WERI-Rb-1 (cell line): ENCODE measurements around the gene PIGT.

ENCODE experiments used
- DNase-seq: peaks from one replicate; pipeline ENCODE4 v3.0.0-alpha.2; 2020
- H3K27ac ChIP-seq: fragments of 250-450 bp; sonication (Bioruptor Pico); 2 replicates; pipeline ENCODE4 v1.5.1; 2020; ENCODE audit warnings: mild to moderate bottlenecking, moderate library complexity
- H3K27me3 ChIP-seq: fragments of 250-450 bp; sonication (Bioruptor Pico); 2 replicates; pipeline ENCODE4 v1.5.1; 2021; ENCODE audit warnings: mild to moderate bottlenecking, low read depth, moderate library complexity; ENCODE audit not compliant: insufficient read depth, severe bottlenecking
- H3K36me3 ChIP-seq: fragments of 250-450 bp; sonication (Bioruptor Pico); 2 replicates; pipeline ENCODE4 v1.5.1; 2020; ENCODE audit warnings: mild to moderate bottlenecking, moderate library complexity
- H3K4me3 ChIP-seq: 2 replicates; pipeline ENCODE4 v1.5.1; 2011; ENCODE audit warnings: low read depth, mild to moderate bottlenecking, control low read depth, low read length
- H3K9me3 ChIP-seq: fragments of 250-450 bp; sonication (Bioruptor Pico); 2 replicates; pipeline ENCODE4 v1.5.1; 2021; ENCODE audit warnings: mild to moderate bottlenecking, moderate library complexity; ENCODE audit not compliant: severe bottlenecking
- TF ChIP-seq, protein P1 (sequence below): IDR thresholded peaks from 2 replicates; pipeline ENCODE4 v1.5.1; 2011; ENCODE audit warnings: low read depth, mild to moderate bottlenecking, control low read depth, inconsistent platforms, low read length

PIGT gene

DNA sequence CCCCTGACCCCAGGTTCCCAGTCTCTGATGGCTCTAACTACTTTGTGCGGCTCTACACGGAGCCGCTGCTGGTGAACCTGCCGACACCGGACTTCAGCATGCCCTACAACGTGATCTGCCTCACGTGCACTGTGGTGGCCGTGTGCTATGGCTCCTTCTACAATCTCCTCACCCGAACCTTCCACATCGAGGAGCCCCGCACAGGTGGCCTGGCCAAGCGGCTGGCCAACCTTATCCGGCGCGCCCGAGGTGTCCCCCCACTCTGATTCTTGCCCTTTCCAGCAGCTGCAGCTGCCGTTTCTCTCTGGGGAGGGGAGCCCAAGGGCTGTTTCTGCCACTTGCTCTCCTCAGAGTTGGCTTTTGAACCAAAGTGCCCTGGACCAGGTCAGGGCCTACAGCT lies 9.6 kb downstream of the PIGT start:
- H3K9me3 ChIP-seq, result no peaks in the 10 kb centered on the region
- DNase-seq, result no peak
- TF ChIP-seq, protein P1, sequence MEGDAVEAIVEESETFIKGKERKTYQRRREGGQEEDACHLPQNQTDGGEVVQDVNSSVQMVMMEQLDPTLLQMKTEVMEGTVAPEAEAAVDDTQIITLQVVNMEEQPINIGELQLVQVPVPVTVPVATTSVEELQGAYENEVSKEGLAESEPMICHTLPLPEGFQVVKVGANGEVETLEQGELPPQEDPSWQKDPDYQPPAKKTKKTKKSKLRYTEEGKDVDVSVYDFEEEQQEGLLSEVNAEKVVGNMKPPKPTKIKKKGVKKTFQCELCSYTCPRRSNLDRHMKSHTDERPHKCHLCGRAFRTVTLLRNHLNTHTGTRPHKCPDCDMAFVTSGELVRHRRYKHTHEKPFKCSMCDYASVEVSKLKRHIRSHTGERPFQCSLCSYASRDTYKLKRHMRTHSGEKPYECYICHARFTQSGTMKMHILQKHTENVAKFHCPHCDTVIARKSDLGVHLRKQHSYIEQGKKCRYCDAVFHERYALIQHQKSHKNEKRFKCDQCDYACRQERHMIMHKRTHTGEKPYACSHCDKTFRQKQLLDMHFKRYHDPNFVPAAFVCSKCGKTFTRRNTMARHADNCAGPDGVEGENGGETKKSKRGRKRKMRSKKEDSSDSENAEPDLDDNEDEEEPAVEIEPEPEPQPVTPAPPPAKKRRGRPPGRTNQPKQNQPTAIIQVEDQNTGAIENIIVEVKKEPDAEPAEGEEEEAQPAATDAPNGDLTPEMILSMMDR, result no peak
- H3K36me3 ChIP-seq, result peaks cover 31% of the 10 kb centered on the region
- no peaks in the 10 kb centered on the region for H3K27me3 ChIP-seq
- no peak overlapping the region for H3K4me3 ChIP-seq
- H3K27ac ChIP-seq, result no peak overlapping the region

DNA sequence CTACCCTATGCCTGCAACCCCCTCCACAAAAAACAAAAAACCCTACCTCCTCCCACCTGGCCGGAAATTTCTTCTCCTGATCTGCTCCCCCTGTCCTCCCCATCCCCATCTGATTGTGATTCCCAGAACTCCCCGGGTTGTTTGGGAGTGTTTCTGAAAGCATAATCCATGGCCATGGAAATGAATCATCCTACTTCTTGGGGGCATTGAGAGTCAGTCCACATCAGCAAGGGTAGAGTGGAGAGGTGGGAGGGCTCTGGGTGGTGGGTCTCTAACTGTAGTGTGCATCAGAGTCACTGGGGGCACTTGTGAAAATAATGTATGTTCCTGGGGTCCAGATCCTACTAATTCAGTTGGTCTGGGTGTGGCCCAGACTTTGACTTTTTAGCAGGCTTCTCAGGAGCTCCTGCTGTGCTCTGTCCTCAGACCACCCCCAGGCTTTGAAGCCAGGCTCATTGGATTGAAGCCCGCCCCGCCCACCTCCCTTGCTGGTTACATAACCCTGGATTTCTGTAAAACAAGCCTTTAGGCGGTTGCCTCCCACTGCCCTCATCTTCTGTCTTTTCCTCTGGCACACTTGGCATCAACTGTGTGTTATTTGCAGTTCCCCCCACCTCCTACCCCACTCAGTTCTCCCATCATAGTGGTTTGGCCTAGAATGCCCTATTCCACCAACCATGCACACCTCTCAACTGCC lies 10.5 kb downstream of the PIGT start:
- no peaks in the 10 kb centered on the region for H3K27me3 ChIP-seq
- H3K4me3 ChIP-seq, result no peak overlapping the region
- H3K9me3 ChIP-seq, result no peaks in the 10 kb centered on the region
- H3K36me3 ChIP-seq, result peaks cover 22% of the 10 kb centered on the region
- H3K27ac ChIP-seq, result no peak overlapping the region
- peak; percentile 16 for DNase-seq
- TF ChIP-seq, protein P1, result no peak

DNA sequence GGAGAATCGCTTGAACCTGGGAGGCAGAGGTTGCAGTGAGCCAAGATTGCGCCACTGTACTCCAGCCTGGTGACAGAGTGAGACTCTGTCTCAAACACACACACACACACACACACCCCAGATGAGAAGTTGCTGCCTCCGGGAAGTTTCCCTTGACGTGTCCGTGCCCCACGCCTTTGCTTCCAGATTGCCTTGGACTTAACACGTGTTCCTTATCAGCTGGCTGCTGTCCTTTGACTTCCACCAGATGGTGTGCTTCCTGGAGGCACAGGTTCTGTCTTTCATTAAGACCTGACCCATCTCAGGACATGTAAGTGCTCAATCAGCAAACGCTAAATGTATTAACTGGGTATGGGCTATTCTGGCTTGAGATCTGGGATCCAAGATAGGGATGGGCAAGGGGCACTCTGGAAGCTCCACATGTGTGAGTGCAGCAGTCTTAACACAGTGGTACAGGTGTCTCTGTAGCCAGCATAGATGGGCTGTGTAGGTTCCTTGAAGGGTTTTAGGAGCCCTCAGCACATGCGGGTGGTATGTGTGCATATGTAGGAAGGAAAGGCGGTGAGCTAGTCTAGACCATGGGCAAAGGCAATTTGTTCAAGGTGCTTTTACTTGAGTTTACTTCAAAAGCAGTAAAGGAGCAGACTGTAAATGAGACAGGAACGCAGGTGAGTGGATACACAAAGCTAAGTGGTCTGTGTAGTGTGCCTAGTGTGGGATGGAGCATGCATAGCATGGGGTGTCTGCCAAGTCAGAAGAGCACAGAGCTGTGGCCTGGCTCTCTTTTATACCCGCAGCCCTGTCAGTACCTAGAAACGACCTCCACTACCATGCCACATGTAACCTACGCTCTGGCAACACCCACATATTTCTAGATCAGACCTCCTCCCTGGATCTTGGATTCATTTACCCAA lies 11.6 kb downstream of the PIGT start:
- H3K27ac ChIP-seq, result no peak overlapping the region
- peaks cover 16% of the 10 kb centered on the region for H3K36me3 ChIP-seq
- no peaks in the 10 kb centered on the region for H3K27me3 ChIP-seq
- peak; percentile 48 for DNase-seq
- no peaks in the 10 kb centered on the region for H3K9me3 ChIP-seq
- H3K4me3 ChIP-seq, result no peak overlapping the region
- TF ChIP-seq, protein P1, result peak; percentile 38

DNA sequence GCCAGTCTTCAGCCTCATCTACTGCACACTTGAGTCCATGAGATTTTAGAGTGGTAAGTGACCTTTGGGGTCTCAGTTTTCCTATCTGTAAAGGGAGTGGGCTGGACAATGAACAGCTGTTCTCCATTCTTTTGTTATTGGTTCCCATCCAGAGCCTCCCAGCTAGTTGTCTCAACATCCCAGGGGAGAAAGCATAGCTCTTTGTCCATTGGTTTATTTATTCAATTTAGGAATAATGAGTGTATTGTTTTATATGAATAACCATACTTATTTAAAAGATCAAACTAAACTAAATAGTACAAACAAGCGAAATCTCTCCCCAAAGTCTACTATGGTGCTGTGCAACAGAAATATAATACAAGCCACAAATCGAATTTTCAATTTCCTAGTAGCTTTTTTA lies 13.7 kb downstream of the PIGT start:
- Histone ChIP-seq H3K27me3 (no peaks in the 10 kb centered on the region), H3K27ac (no peak overlapping the region), H3K9me3 (no peaks in the 10 kb centered on the region), H3K4me3 (no peak overlapping the region), H3K36me3 (peaks cover 6% of the 10 kb centered on the region)
- no peak for DNase-seq
- TF ChIP-seq, protein P1, result no peak

DNA sequence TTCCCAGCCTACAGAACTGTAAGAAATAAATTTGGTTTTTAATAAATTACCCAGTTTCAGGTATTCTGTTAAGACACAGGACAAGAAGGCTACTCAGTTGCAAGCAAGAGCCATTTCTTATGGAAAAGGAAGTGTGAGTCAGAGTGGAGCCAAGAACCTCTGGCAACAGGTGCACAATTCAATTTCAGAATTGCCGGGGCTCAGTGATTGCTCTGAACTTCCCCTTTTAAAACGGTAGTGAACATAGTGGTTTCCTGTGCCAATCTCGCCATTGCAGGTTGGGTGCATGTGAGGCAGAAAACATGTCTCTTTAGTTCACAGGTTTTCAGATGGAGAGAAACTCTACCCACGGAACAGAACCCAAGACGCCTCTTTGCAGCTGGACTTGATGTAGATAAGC lies 16.4 kb downstream of the PIGT start:
- Histone ChIP-seq H3K36me3 (no peaks in the 10 kb centered on the region), H3K9me3 (no peaks in the 10 kb centered on the region), H3K27me3 (no peaks in the 10 kb centered on the region), H3K4me3 (no peak overlapping the region), H3K27ac (no peak overlapping the region)
- DNase-seq, result no peak
- TF ChIP-seq, protein P1, result no peak
